C4-2B (cell line): ENCODE data around the gene FGFR1OP2.

Source experiments
- ZFX ChIP-seq: fragments of 450-650 bp; IDR thresholded peaks from 2 replicates; pipeline ENCODE4 v1.6.1; 2017
- TF ChIP-seq, protein P1 (sequence below): fragments of 450-650 bp; conservative IDR thresholded peaks from 2 replicates; pipeline ENCODE4 v1.5.1; 2017; ENCODE audit warnings: mild to moderate bottlenecking

DNA sequence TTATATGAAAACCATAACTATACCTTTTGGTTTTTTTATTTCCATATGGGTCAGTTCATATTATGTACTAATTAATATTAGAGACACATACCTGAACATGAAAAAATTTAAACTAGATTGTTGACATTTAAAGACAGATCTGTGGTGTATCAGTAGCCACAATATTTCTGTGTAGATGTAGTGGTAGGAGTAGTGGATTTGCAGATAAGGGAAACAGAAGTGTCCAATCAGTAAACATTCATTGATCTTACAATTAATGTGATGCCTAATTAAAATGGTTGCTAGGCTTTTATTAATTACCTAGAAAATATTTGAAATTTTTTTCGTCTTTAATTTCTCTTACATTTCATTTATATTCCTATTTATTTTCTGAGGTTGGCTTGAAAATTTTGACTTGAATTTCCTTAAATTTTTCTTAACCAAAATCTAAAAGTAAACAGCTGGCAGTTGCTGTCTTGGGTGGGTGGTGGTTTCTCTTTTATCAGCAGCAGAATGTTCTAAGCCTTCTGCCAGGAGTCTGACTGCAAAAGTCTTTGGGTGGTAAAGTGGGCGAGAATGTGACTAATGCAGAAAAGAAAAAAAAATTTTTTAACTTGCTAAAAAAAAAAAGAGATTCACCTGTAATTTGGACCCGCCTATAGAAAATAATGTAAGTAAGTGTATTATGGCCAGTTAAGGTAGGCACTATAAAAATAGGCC lies 2.4 kb downstream of the FGFR1OP2 start:
- TF ChIP-seq, protein P1, sequence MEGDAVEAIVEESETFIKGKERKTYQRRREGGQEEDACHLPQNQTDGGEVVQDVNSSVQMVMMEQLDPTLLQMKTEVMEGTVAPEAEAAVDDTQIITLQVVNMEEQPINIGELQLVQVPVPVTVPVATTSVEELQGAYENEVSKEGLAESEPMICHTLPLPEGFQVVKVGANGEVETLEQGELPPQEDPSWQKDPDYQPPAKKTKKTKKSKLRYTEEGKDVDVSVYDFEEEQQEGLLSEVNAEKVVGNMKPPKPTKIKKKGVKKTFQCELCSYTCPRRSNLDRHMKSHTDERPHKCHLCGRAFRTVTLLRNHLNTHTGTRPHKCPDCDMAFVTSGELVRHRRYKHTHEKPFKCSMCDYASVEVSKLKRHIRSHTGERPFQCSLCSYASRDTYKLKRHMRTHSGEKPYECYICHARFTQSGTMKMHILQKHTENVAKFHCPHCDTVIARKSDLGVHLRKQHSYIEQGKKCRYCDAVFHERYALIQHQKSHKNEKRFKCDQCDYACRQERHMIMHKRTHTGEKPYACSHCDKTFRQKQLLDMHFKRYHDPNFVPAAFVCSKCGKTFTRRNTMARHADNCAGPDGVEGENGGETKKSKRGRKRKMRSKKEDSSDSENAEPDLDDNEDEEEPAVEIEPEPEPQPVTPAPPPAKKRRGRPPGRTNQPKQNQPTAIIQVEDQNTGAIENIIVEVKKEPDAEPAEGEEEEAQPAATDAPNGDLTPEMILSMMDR: no peak
- no peak for TF ChIP-seq ZFX
